Fibroblast of skin of right biceps (primary cell): ENCODE results near the gene ROR2.
A peak's percentile ranks its signal among the peaks of the same experiment; 100 is the strongest.

Source experiments
- DNase-seq: peaks from one replicate; pipeline ENCODE4 v3.0.0-alpha.2; 2013

Gene ROR2

DNA sequence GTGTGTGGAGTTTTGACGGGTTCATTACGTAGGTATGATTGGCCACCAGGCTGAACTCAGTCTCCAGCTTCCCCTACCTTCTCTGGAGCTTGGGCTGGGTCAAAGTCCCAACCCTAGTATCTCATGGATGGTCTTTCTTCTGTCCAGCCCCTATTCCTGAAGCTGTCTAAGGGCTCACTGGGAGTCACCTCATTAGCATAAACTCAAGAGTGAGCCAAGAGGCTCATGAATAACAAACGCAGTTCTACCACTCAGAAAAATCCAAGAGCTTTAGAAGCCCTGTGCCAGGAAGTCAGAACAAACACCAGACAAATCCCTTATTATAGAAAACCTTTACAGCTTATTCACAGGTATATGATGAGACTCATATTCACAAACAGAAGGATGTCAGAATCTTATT lies 346.1 kb downstream of the ROR2 start:
- DNase-seq: no peak

DNA sequence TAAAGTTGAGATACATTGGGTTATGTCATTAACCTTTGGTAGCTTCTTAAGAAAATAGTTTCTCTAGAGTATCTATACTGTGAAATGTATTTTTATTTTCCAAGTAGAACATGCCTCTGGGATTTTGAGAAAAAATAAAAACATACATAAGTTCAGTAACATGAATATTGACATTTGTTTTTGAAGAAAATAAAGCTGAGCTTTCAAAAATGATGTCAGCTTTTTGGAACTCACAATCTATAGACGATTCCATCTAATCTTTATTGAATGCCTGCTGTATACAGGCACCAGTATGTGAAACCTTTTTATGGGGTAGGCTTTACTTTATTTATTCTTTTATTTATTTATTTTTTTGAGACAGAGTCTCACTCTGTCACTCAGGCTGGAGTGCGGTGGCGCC lies 350.5 kb downstream of the ROR2 start:
- DNase-seq: no peak

DNA sequence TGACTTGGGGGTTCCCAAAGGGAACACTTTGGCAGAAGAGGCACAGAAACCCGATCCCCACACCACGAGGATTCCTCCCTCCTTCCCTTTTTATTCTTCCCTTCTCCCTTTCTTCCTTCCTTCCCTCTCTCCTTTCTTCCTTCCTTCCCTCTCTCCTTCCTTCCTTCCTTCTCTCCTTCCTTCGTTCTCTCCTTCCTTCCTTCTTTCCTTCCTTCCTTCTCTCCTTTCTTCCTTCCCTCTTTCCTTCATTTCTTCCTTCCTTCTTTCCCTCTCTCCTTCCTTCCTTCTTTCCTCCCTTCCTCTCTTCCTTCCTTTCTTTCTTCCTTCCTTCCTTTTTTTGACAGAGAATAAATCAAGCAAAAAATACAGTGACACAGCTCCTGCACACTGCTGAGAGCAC lies 358.4 kb downstream of the ROR2 start:
- no peak for DNase-seq

DNA sequence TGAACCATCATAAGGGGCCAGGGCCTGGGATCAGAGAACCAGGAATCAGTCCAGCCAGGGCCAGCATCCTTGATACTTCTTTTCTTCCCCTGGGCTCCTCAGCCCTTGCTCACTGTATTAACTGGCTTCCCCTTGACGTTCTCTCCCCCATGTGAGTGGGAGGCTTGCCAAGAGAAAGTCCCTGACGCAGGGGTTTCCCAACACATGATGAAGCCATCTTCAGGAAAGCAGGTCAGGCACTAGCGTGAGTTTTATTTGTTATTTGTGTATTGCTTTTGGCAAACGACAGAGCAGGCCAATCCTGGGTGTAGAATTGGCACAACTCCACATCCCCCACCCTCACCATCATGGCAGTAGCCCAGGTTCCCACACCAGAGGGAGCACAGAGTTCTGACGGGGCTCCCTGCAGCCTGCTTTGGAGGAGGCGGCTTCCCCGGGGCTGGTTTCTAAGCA lies 360.9 kb downstream of the ROR2 start:
- DNase-seq: peak; percentile 38

DNA sequence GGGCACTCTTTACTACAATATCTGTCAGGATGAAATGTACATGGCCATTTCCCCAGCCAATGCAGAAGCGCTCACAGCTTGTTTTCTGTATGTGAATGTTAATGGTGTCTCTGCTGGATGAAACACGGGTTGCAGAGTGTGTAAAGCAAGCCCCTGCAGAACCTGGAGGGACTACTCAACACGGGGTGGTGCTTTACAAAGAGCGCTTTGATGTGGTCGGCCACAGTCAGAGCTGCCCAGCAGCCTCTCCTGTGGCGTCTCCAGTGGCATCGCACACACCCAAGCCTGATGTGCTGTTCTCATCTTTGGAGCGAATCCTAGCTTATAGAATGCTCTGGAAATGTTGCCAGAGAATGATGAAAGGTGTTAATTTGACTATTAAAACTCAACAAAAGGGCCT lies 363.7 kb downstream of the ROR2 start:
- no peak for DNase-seq

DNA sequence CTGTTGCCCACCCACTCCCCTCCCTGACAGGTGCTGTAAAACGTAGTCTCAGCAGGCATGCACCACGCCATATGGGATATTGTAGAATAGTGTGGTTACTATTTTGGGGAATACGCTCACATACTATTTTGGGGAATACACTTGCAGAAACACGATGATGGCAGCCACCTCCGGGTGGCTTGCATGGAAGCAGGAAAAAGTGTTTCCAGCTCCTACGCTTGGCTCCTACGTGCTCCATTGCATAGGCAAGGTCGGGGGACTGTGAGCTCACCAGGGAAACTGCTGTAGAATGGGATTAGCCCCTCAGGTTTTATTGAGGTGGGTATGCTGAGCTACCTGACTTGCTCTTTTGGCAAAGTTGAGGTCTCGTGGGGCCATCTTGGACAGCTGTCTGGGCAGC lies 366.1 kb downstream of the ROR2 start:
- DNase-seq: no peak

DNA sequence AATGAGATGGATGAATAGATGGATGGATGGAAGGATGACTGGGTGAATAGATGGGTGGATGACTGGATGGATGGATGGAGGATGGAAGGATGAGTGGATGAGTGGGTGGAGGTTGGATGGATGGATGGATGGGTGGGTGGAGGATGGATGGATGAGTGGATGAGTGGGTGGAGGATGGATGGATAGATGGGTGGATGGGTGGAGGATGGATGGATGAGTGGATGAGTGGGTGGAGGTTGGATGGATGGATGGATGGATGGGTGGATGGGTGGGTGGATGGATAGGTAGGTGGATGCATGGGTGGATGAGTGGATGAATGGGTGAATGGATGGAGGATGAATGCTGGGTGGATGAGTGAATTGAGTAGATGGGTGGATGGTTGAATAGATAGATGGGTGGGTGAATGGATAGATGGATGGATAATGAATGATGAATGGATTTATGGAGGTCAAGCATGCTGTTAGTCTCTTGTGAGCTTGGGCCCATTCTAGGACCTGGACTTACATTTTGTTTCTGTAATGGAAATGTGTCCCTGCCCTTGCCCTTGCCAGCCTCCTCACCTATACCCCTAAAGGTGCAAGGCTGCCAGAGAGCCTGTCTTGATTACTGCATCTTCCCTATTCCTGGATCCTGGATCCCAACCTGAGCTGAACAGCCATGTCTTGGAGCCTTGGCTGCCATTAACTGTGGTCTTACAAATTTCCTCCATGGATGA lies 366.7 kb downstream of the ROR2 start:
- no peak for DNase-seq

DNA sequence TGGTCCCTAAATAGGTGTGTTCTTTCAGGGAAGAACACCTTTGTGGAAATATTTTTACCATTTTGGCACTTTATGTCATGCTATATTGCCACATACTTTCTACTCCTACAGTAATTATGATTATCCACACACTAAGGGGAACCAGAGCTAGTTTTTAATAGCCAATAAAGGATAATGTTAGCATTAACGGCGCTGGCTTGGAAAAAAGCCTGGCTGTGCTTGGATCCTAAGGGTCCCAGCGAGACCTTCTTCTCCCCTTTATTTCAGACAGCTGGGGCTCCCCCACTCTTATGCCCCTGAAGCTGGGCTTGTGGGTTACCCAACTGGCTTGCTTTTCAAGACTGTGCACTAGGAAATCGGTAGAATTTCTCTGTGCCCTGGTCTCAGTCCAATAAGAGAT lies 367.8 kb downstream of the ROR2 start:
- DNase-seq: no peak

DNA sequence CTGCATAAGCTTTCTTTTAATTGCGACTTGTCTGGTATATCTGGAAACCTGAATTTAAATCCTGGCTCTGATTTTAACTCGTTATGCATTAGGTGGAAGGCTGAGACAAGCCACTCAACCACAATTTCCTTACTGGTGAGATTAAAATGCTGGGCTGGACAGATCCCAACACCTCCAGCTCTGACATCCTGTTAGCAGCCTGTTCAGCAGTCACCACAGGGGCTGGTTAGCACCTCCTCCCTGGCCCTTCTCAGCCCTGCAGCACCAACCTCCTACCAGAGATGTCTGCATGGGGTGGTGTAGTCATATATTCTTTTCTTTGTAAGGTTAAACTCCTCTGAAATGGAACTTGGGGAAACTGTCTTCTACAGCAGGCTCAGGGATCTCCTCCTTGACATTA lies 369.9 kb downstream of the ROR2 start:
- peak; percentile 61 for DNase-seq

DNA sequence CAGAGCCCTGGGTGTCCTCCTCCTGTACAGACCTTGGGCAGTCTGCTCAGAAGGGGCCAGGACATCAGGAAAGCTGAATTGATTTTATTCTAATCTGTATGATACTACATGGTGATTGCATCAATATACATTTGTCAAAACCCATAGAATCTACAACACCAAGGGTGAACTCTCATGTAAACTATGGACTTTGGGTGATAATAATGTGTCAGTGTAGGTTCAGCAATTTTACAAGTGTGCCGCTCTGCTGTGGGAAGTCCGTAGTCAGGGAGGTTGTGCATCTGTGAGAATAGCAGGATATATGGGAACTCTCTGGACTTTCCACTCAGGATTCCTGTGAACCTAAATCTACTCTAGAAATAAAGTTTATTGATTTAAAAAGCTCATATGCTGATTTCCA lies 371.1 kb downstream of the ROR2 start:
- no peak for DNase-seq

DNA sequence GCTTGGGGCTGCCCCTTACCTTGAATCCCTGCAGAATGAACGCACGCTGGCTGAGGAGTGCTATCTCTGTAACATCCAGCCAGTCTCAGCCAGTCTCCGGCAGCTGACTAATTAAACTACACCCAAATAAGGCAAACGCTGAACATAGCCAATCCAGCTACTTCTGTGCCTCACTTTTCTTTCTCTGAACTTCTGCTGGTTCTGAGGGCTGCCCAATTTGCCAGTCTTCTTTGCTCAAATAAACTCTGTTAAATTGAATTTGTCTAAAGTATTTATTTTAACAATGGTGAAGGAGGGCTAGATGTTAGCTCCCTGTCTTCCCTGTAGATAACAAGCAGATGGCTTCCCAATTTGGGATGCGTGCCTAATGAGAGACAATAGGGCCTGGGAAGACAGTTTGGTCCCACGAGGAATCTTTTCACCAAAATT lies 372.4 kb downstream of the ROR2 start:
- DNase-seq: no peak

DNA sequence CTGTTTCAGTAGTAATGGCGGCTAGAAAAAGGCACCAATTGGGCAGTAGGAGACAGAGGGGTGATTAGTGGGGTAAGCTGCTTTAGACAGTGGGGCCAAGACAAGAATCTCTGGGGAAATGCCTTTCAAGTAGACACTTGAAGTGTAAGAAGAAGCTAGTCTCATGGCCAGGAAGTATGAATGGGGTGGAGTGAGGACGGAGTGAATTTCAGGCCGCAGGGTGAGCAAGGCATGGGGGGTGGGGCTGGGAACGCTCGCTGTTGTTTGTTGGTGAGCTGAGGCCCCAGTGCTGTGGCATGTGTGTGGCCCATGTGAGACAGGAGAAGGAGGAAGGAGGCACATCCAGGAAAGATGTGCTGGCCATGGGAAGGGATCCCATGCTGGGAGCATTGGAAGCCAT lies 377.2 kb downstream of the ROR2 start:
- no peak for DNase-seq

DNA sequence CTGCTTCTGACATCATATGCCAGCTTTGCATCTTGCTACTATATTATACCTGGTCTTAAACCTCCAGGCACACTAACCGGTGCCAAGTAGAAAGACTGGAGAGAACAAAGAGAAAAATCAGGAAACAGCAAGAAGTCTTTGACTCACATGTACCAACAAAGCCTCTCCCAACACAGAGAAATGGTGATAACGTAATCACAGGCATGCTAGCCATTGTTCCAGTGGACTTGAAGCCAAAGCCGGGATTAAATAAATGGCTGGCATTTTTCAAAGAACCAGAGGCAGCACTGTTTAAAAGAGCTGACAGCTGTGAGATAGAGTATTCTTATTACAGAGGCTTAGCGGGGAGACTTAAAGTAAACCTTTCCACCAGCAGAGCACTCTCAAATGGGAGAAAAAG lies 378.0 kb downstream of the ROR2 start:
- no peak for DNase-seq

DNA sequence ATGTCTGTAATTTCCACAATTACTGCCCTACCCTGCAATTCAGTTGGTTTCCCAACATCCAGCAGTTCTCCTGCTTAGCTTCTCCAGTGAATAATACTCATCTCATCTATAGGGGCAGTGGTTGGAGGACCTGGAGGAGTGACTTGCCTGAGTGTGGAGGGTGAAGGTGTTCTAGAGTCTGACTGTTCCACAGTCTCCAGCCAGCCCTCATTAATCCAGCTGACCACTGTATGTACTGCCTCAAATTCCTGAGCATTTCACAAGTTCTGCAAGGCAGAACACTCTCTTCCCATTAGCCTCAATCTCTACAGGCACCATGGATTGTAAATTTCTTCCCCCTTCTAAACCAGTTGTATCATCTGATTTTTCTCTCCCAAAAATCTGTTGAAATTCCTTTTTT lies 379.0 kb downstream of the ROR2 start:
- no peak for DNase-seq

DNA sequence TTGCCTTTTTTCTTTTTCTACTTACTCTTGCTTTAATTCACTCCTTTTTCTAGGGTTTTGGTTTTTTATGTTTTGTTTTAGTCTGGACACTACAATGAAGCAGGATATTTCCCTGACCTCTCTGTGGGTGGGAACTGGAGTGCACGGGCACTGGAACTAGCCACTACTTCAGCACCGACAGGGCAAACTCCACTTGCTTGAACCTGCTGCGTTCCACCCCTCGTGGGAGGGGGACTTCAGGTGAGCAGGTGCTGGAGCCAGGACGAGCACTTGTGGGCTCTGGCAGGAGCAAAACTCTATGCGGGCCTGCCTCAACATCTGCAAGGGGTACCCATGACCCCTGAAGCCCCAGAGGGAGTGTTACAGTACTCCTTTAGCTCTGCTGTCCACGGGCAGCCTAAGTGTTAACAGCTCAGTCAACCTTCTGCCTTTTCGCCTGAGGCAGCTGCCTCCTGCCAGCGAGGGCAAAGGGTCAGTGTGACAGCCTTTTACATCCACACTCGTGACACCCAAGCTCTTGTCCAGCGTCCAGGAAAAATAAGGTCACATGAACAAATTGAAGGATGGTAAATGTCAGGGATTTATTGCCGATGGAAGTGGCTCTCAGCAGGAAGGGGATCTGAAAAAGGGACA lies 382.3 kb downstream of the ROR2 start:
- no peak for DNase-seq

DNA sequence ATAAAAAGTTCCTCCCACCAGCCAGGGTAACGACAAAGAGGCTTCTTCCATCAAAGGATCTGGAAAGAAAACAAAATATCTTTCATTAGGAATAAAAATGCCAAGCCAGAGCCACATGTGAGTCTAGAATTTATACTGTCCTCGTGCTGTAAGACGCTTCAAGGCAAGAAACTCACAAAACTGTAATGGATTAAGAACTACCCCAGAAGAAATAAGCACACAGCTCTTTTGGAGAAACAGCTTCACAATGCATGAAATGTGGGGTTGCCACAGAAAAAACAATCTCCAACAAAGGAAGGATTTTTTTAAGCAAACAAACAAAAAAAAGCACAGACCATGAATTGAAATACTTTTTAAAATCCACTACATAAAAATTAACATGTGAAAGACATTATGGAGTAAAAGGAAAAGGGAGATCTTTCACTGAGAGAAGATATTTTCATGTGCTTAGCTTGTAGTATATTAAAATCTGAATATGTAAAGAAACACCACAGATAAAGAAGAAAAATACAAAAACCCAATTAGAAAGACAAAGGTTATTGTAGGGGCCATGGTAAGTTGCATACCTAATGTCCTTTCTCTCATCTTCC lies 385.9 kb downstream of the ROR2 start:
- no peak for DNase-seq

DNA sequence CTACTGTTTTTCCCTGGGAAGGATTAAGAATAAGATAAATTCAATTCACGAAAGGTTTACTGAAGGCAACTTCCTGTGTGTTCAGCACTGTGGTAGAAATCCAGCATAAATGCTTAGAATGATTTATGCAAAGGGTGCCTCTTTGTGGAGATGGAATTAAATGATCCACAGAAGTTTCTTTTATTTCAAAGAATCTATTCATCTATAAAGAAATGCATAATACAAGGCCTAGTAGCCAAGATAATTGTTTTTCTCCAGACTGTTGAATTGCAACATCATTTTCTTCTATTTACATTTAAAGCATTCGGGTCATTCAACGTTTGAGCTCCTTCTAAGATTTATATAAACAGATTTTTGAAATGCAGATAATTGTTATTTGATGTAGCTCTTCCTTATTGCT lies 387.6 kb downstream of the ROR2 start:
- no peak for DNase-seq

DNA sequence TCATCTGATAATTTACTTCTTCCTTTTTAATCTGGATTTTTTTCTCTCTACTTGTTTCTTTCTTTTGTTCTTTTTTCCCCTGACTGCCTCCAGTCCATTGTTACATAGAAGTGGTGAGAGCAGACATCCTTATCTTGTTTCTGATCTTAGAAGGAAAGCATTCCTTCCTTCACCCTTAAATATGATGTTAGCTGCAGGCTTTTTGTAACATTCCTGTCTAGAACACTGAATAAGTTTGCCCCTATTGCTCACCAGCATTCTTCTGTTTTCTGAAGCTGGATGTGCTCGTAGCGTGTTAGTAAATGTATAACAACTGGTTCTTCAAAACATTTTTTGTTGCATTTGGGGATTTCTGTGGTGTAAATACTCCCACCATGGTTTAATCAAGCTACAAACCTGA lies 389.7 kb downstream of the ROR2 start:
- DNase-seq: peak; percentile 70

DNA sequence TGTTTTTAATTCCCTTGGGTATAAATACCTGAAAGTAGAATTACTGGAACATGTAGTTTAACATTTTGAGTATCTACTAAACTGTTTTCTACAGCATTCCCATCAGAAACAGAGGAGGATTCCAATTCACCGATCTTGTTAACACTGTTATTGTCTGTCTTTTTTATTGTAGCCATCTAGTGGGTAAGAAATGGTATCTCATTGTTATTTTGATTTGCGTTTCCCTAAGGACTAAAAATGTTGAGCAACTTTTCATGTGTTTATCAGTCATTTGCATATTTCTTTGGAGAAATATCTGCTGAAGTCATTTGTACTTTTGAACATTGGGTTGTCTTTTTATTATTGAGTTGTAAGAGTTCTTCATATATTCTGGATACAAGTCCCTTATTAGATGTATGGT lies 391.1 kb downstream of the ROR2 start:
- DNase-seq: no peak

DNA sequence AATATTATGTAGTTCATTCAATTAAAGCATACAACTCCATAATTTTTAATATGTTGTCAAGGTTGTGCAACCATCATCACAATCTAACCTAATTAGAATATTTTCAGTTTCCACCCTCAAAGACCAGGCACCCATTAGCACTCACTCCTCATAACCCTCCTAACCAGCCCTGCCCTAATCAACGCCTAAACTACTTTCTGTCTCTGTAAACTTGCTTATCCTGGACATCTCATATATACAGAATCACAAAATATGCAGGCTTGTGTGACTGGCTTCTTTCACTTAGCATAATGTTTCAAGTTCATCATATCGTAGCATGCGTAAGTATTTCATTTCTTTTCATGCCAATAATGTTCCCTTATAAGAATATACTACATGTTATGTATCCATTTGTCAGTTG lies 391.6 kb downstream of the ROR2 start:
- DNase-seq: no peak

DNA sequence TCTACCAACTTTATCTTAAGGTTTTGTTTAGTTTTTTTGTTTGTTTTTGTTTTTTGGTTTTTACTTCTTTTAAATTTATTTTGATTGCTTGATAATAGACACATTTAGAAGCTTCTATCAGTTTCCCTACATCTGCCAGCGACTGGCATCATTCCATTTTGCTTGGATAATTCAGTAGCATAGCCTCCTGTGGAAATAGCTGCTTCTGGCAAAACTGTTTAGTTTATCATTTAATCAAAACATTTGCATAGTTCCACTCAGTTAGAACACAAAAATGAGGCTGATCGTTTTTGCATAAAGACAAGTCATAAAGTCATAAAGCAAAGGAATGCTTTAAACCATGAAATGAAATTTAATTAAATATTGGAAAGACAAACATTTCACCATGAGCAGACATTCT lies 392.7 kb downstream of the ROR2 start:
- no peak for DNase-seq

DNA sequence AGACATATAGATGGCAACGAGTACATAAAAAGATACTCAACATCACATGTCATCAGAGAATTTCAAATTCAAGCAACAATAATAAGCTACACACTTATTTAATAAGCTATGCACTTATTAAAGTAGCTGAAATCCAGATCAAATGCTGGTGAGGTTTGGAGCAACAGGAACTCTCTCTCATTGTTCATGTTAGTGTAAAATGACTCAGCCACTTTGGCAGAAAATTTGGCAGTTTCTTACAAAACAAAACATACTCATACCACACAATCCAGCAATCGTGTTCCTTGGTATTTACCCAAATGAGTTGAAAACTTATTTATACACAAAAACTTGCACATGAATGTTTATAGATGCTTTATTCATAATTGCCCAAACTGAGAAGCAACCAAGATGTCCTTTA lies 394.9 kb downstream of the ROR2 start:
- peak; percentile 37 for DNase-seq

DNA sequence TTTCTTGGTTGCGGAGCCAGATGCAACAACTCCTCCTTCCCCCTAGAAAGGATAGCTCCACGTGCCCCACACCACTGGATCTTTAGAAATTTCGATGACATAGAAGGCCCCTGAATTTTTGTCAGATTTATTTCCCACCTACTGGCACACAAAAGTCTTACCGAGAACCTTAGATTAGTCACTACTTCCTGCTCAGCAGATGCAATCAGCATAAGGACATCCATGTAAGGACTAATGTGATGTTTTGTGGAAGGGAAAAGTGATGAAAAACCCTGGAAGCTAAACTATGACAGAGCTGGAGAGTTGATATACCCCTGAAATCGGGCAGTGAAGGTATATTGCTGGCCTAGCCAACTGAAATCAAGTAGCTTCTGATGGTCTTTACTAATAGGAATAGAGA lies 400.9 kb downstream of the ROR2 start:
- peak; percentile 25 for DNase-seq

DNA sequence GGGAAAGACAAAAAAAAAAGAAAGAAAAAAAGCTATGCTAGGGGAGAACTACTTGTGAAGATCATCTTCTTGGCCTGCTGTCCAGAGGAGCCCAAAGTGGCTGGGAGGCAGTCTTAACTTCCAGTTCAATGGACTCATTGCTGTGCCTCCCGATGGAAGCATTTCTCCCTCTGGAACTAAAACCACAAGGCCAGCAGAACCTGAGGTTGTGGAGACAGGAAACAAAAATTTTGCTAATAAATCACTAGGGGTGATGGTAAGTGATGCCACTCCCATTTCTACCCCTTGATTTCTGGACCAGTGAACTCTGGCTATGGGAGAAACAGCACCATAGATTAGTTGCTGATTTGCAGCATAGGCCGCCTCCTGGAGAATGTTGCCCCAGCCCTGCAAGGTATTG lies 402.9 kb downstream of the ROR2 start:
- peak; percentile 44 for DNase-seq

DNA sequence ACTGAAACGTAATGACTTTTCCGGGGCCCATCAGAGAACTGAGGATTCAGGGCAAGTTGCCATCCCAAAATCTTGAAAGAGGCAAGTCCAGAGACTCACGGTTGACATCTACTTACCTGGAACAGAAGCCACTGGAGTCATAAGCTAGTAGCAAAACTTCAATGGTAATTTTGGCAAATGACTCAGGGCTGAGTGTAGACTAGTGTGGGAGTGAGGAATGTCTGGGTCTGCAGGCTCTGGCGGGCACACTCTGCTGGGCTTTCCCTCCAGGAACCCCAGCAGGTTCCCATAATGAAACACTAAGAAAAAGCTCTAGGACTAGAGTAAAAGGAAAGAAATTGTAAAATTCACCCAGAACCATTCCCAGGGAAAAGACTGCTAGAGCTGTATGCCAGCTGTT lies 403.5 kb downstream of the ROR2 start:
- DNase-seq: peak; percentile 72
